Adipocyte (in vitro differentiated cells): ENCODE measurements around the gene ZMIZ1.

Experiments used
- DNase-seq: peaks from one replicate; pipeline ENCODE4 v3.0.0-alpha.2; 2015; ENCODE audit warnings: low read depth
- H3K27me3 ChIP-seq: replicated peaks from 2 replicates; pipeline ENCODE4 v1.7.0; 2013; ENCODE audit warnings: mild to moderate bottlenecking, low read length, moderate library complexity; ENCODE audit not compliant: control insufficient read depth, insufficient read depth
- H3K36me3 ChIP-seq: 2 replicates; pipeline ENCODE4 v1.7.0; 2013; ENCODE audit warnings: low read length, mild to moderate bottlenecking, moderate library complexity; ENCODE audit not compliant: control insufficient read depth, insufficient read depth, severe bottlenecking
- H3K4me1 ChIP-seq: 2 replicates; pipeline ENCODE4 v1.7.0; 2013; ENCODE audit warnings: mild to moderate bottlenecking, low read length, moderate library complexity; ENCODE audit not compliant: control insufficient read depth, insufficient read depth
- H3K4me3 ChIP-seq: 2 replicates; pipeline ENCODE4 v1.7.0; 2013; ENCODE audit warnings: mild to moderate bottlenecking, low read length, moderate library complexity
- H3K9ac ChIP-seq: 2 replicates; pipeline ENCODE4 v1.7.0; 2013; ENCODE audit warnings: mild to moderate bottlenecking, low read length, moderate library complexity
- H3K9me3 ChIP-seq: 2 replicates; pipeline ENCODE4 v1.7.0; 2013; ENCODE audit warnings: mild to moderate bottlenecking, low read length, moderate library complexity; ENCODE audit not compliant: control insufficient read depth

Gene ZMIZ1

DNA sequence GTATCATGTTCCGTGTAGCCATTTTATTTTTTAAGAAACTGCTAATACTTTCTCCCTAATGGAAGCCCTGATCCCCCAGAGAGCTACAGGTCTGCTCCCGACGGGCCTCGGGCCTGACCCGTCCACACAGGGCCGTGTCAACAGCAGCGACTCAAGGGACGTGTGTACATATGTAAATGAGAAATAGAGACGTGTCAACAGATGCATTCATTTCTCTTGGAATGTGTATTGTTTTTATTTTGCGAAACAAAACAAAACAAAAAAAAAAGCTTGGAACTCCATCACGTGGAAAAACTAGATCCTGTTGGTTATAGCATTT, 246.8 kb downstream of the ZMIZ1 start:
- no peaks in the 10 kb centered on the region for H3K9me3 ChIP-seq
- H3K4me3 ChIP-seq: no peak overlapping the region
- peaks cover 52% of the 10 kb centered on the region for H3K36me3 ChIP-seq
- peaks cover 28% of the 10 kb centered on the region for H3K4me1 ChIP-seq
- H3K27me3 ChIP-seq: no peaks in the 10 kb centered on the region
- DNase-seq: no peak
- no peak overlapping the region for H3K9ac ChIP-seq

GRCh38 chr10:79316671-79317431, 248.1 kb downstream of the ZMIZ1 start:
- DNase-seq: no peak
- no peaks in the 10 kb centered on the region for H3K9me3 ChIP-seq
- no peak overlapping the region for H3K4me3 ChIP-seq
- peaks cover 40% of the 10 kb centered on the region for H3K36me3 ChIP-seq
- H3K4me1 ChIP-seq: peaks cover 40% of the 10 kb centered on the region
- no peaks in the 10 kb centered on the region for H3K27me3 ChIP-seq
- peak overlapping the region; percentile 45 for H3K9ac ChIP-seq

- Histone ChIP-seq H3K36me3 (peaks cover 26% of the 10 kb centered on the region), H3K27me3 (no peaks in the 10 kb centered on the region), H3K9ac (no peak overlapping the region), H3K4me3 (no peak overlapping the region), H3K9me3 (no peaks in the 10 kb centered on the region), H3K4me1 (peaks cover 54% of the 10 kb centered on the region)
- no peak for DNase-seq
Measured at GRCh38 chr10:79318369-79318768, 249.6 kb downstream of the ZMIZ1 start.

DNA sequence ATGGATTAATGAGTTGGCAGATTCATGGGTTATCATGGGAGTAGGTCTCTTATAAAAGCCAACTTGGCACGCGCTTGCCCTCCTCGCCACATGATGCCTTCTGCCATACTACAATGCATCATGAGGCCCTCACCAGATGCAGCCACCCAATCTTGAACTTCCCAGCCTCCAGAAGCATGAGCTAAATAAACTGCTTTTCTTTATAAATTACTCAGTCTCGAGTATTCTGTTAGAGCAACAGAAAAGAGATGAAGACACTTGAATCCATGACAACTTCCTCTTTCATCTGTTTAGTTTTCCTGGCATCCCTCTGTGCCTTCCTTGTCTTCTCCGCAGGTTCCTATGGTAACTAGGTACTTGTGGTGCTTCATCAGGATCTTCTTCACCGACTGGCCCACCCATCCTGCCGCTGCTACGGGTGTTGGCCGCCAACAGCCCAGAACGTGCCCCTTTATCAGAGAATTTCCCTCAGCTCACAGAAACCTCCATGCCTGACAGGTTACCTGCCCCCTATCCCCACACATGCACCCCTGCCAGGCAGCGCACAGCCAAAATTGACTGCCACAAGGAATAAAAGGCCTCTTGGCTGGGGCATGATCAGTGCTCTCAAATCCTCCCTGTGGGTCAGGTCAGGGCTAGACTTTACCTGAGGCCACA, 250.5 kb downstream of the ZMIZ1 start:
- no peak for DNase-seq
- Histone ChIP-seq H3K9ac (no peak overlapping the region), H3K4me3 (no peak overlapping the region), H3K4me1 (peaks cover 54% of the 10 kb centered on the region), H3K27me3 (no peaks in the 10 kb centered on the region), H3K9me3 (no peaks in the 10 kb centered on the region), H3K36me3 (peaks cover 17% of the 10 kb centered on the region)

GRCh38 chr10:79320316-79320715, 251.6 kb downstream of the ZMIZ1 start:
- H3K4me1 ChIP-seq: peaks cover 54% of the 10 kb centered on the region
- no peak for DNase-seq
- H3K9me3 ChIP-seq: no peaks in the 10 kb centered on the region
- H3K9ac ChIP-seq: no peak overlapping the region
- H3K36me3 ChIP-seq: peaks cover 8% of the 10 kb centered on the region
- no peaks in the 10 kb centered on the region for H3K27me3 ChIP-seq
- no peak overlapping the region for H3K4me3 ChIP-seq

GRCh38 chr10:79320820-79321493, 252.2 kb downstream of the ZMIZ1 start:
- no peaks in the 10 kb centered on the region for H3K27me3 ChIP-seq
- H3K4me3 ChIP-seq: no peak overlapping the region
- H3K4me1 ChIP-seq: peaks cover 54% of the 10 kb centered on the region
- H3K36me3 ChIP-seq: peaks cover 2% of the 10 kb centered on the region
- H3K9me3 ChIP-seq: no peaks in the 10 kb centered on the region
- no peak overlapping the region for H3K9ac ChIP-seq
- DNase-seq: peak; percentile 86

DNA sequence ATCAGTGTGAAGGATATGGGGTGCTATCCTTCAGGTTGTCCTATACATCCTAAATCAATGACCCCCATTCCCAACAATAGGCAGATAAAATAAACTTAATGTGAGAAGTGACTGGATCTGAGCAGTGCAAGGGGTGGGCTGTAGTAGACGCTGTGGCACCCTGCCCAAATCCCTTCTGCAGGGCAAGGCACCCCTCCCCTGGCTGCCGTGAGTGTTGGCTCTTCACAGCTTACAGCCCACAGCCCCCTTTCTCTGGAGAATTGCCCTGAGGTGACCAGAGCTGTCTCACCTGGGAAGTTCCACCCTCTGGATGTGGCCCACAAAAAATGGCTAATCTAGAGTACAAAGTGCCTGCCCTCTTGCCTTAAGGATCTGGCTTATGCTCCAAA, 252.7 kb downstream of the ZMIZ1 start:
- Histone ChIP-seq H3K9ac (no peak overlapping the region), H3K4me3 (no peak overlapping the region), H3K27me3 (no peaks in the 10 kb centered on the region), H3K4me1 (peaks cover 52% of the 10 kb centered on the region), H3K36me3 (no peaks in the 10 kb centered on the region), H3K9me3 (no peaks in the 10 kb centered on the region)
- no peak for DNase-seq

DNA sequence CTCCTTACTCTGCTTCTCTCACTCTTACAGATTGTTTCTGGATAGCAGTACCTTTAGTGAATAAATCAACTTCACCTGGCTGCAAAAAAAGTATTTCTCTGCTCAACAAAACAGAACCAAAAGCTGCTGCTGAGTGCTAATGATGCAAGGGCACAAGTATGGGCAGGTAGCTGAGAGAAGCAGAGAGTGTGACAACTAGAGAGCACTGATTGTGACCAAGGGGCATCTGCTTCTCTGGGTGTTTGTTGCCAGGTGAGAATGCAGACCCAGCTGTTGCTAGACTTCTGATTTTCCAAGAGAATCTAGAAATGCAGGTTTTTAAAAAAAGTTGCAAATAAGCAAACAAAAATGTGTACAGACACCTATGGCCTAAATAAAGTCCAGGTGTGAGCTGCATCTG, 253.2 kb downstream of the ZMIZ1 start:
- H3K4me3 ChIP-seq: no peak overlapping the region
- no peaks in the 10 kb centered on the region for H3K27me3 ChIP-seq
- no peaks in the 10 kb centered on the region for H3K36me3 ChIP-seq
- H3K4me1 ChIP-seq: peaks cover 47% of the 10 kb centered on the region
- no peak for DNase-seq
- H3K9me3 ChIP-seq: no peaks in the 10 kb centered on the region
- no peak overlapping the region for H3K9ac ChIP-seq

DNA sequence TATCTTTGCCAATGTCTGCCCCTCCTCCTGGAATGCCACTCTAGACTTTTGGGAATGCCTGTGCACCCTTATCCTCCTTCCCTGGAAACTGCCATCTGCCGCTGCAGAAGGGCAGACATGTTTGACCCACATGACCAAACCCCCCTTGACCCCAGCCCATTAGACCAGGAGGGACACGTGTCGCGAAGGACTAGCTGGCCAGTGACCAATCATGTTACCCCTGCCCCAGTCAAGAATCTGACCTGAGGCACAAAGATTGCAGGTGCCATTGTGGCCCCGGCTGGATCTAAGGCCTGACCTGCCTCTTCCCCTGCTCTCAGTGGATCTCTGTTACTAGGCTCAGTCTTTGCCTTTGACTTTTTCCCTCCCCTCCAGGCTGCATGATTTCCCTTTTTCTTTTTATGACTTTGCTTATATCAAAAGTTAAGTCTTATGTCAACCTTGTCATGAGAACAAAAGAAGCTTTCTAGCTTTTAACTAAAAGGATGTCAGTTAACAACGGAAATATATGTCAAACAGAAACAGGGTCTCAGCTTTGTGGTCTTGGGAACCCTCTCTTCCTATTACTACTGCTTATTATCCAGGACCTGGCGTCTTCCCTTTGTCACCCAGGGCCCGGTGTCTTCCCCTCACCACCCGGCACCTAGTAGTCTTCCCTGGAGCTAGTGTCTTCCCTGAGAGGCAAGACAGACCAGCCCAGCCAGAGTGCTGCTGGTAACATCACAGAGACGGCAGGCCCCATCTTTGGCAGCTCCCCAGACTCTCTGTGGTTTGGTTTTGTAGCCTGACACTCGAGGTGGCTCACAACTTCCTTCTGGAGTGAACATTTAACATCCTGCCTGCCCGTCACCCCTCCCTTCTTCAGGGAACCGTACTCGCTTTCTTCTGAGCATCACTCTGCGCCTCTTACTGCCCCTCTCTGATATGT, 254.1 kb downstream of the ZMIZ1 start:
- peak; percentile 74 for DNase-seq
- H3K36me3 ChIP-seq: no peaks in the 10 kb centered on the region
- no peak overlapping the region for H3K4me3 ChIP-seq
- H3K27me3 ChIP-seq: no peaks in the 10 kb centered on the region
- no peaks in the 10 kb centered on the region for H3K9me3 ChIP-seq
- no peak overlapping the region for H3K9ac ChIP-seq
- H3K4me1 ChIP-seq: peaks cover 38% of the 10 kb centered on the region

- no peak for DNase-seq
- Histone ChIP-seq H3K4me3 (no peak overlapping the region), H3K36me3 (no peaks in the 10 kb centered on the region), H3K4me1 (peaks cover 33% of the 10 kb centered on the region), H3K9me3 (no peaks in the 10 kb centered on the region), H3K9ac (no peak overlapping the region), H3K27me3 (no peaks in the 10 kb centered on the region)
Measured at GRCh38 chr10:79323602-79324001, 254.8 kb downstream of the ZMIZ1 start.
